Ovary (tissue), 10 donors: ENCODE results near the gene FGF5. TPM values are rescaled to one million over a fixed set of nuclear protein-coding genes. Genes with fewer than 3 reads are reported as not detected.

ENCODE experiments used
- DNase-seq, 5 donors: peaks; one replicate each; pipeline ENCODE4 v3.0.0-alpha.2; 2019 to 2020
- H3K27ac ChIP-seq, 2 donors: fragments of 200-600 bp; one replicate each; pipeline versions ENCODE4 v1.5.1 to v1.8.0; 2019 to 2022
- H3K27me3 ChIP-seq: fragments of 200-600 bp; one replicate; pipeline ENCODE4 v1.8.0; 2022
- H3K36me3 ChIP-seq: fragments of 200-600 bp; sonication (generic); one replicate; pipeline ENCODE4 v1.5.1; 2019
- H3K4me1 ChIP-seq: one replicate; pipeline ENCODE4 v1.8.1; 2013; ENCODE audit warnings: mild to moderate bottlenecking, moderate library complexity; ENCODE audit not compliant: insufficient read depth
- H3K4me3 ChIP-seq: fragments of 200-600 bp; sonication (generic); one replicate; pipeline ENCODE4 v1.5.1; 2017
- H3K9me3 ChIP-seq, 2 donors: fragments of 200-600 bp in 1 of 2; sonication (generic) in 1 of 2; one replicate each; pipeline versions ENCODE4 v1.5.1 to v1.8.1; 2013 to 2019; ENCODE audit warnings: mild to moderate bottlenecking in 1 of 2, moderate library complexity in 1 of 2
- CTCF ChIP-seq, 3 donors: fragments of 450-650 bp in 2 of 3; fragments of 200-600 bp in 1 of 3; IDR thresholded peaks; one replicate each; pipeline versions ENCODE4 v1.5.1 to v1.8.0; 2016 to 2022; ENCODE audit warnings: antibody characterized with exemption in 3 of 3, mild to moderate bottlenecking in 1 of 3
- EP300 ChIP-seq: sonication (generic); formaldehyde crosslinking; IDR thresholded peaks from one replicate; pipeline ENCODE4 v1.6.1; 2017; ENCODE audit warnings: antibody characterized with exemption
- POLR2A ChIP-seq: fragments of 450-650 bp; IDR thresholded peaks from one replicate; pipeline ENCODE4 v1.6.1; 2017; ENCODE audit warnings: antibody characterized with exemption, mild to moderate bottlenecking, moderate library complexity
- WGBS, 3 donors: extraction: QIAGEN DNeasy Blood & Tissue Kit in 1 of 3; methylation state at CpG; one replicate each; pipeline versions ENCODE4 v1.1.5 to v1.1.7; 2013 to 2017; 5-methylcytosine and 5-hydroxymethylcytosine counted together
- intact Hi-C, 4 donors: fragments of 100-400 bp; cut with DNase I; formaldehyde crosslinking; loops; one replicate each; pipeline versions ENCODE4 v1.11.0 to v1.15.1; 2022 to 2023
- long read RNA-seq, 3 donors: library from polyadenylated mRNA in 2 of 3; unstranded in 2 of 3; transcript quantifications; one replicate each; pipeline ENCODE4 v2.0.0 and lab custom pipeline, GENCODE V29; 2021 to 2026
- polyA plus RNA-seq, 2 donors: library from polyadenylated mRNA; stranded (reverse); fragments of 200-250 nt in 1 of 2; fragments of 350-450 nt in 1 of 2; fragmentation: Illumina TruSeq in 1 of 2; extraction: RNeasy Lipid Tissue Mini Kit (QIAGEN cat#74804) in 1 of 2; gene quantifications; one replicate each; pipeline ENCODE4 v1.2.3, GENCODE V29; 2013 to 2014
- total RNA-seq, 7 donors: library from RNA; depleted of rRNA in 2 of 7; stranded (reverse); fragments of >200 nt in 2 of 7; fragmentation: NEBNext Ultra II Directional in 3 of 7; extraction: Animal tissue kit (Norgen Biotek cat#: 25700) in 3 of 7; gene quantifications; one replicate each; pipeline versions ENCODE4 v1.1.0 to v1.2.4, GENCODE V29; 2016 to 2023
- donor health status: DM: no; HTN: no; CAD: no; lungs with moderate emphysema.
- donor health status: DM: no; HTN: no; CAD: no.
- donor health status: Bipolar disorder and iron deficiency.
- donor health status: DM: yes; HTN: yes; CAD: no.
- donor health status: DM: no; HTN: no; CAD: no.
- donor health status: DM: yes; HTN: yes; CAD: no.

The FGF5 gene
- total RNA-seq (1 to 10 TPM in 1 of 7 donors, under 1 TPM in 3, not detected in 3; 0.10 to 1.8 (median 0.49) TPM), polyA plus RNA-seq (under 1 TPM; 0.03 to 0.06 TPM)
- long read RNA-seq, donor 1 = 0 reads
- long read RNA-seq, donor 2 = 0 reads
- long read RNA-seq, donor 3 = 0 reads

- WGBS, 3 donors = 0 to 1% (median 1%) methylated on average over 50 of the region's 50 CpGs
- intact Hi-C loops = no loop called here
- TF ChIP-seq CTCF (IDR thresholded peaks at IDR 0.05) = no peak
- no peak for TF ChIP-seq POLR2A
- no peak for TF ChIP-seq EP300
- H3K27me3 ChIP-seq = no peaks in the 10 kb centered on the region
- H3K36me3 ChIP-seq = no peaks in the 10 kb centered on the region
- no peak within 1 kb of the TSS for H3K27ac ChIP-seq
- H3K4me1 ChIP-seq = no peaks in the 10 kb centered on the region
- H3K9me3 ChIP-seq = no peaks in the 10 kb centered on the region
- peak within 1 kb of the TSS; percentile 38 for H3K4me3 ChIP-seq
- DNase-seq = peak in 4 of 5 donors; percentile 33 to 62 (median 44)
Observed at GRCh38 chr4:80266253-80266901, at the start of gene FGF5. FGF5 (plus strand) TSS chr4:80266664; CDS start chr4:80266825, 161 bp downstream.

GRCh38 chr4:80219301-80220025 is 47.0 kb upstream of the FGF5 start:
- Histone ChIP-seq H3K4me1 (no peaks in the 10 kb centered on the region), H3K9me3 (no peaks in the 10 kb centered on the region), H3K27ac (no peak overlapping the region), H3K27me3 (no peaks in the 10 kb centered on the region), H3K4me3 (no peak overlapping the region), H3K36me3 (no peaks in the 10 kb centered on the region)
- intact Hi-C loops = loop anchor here in 2 of 4 donors (10.0 kb wide), 2 partner anchors 1175 to 1265 kb away; no protein-coding TSS in a partner anchor
- TF ChIP-seq CTCF (IDR thresholded peaks at IDR 0.05) (no peak), EP300 (no peak), POLR2A (no peak)
- DNase-seq = no peak
- 35 to 47% (median 42%) methylated on average over 5 of the region's 5 CpGs for WGBS, 3 donors

GRCh38 chr4:80220711-80221110 is 45.8 kb upstream of the FGF5 start:
- DNase-seq = no peak
- 33 to 52% (median 36%) methylated on average over 3 of the region's 3 CpGs for WGBS, 3 donors
- no peak overlapping the region for H3K27ac ChIP-seq
- no peaks in the 10 kb centered on the region for H3K9me3 ChIP-seq
- no peaks in the 10 kb centered on the region for H3K27me3 ChIP-seq
- no peak overlapping the region for H3K4me3 ChIP-seq
- H3K4me1 ChIP-seq = no peaks in the 10 kb centered on the region
- H3K36me3 ChIP-seq = no peaks in the 10 kb centered on the region
- intact Hi-C loops = no loop called here
- TF ChIP-seq EP300 (no peak), POLR2A (no peak), CTCF (IDR thresholded peaks at IDR 0.05) (no peak)

GRCh38 chr4:80221161-80221560 is 45.3 kb upstream of the FGF5 start:
- Histone ChIP-seq H3K4me3 (no peak overlapping the region), H3K27ac (no peak overlapping the region), H3K4me1 (no peaks in the 10 kb centered on the region), H3K36me3 (no peaks in the 10 kb centered on the region), H3K9me3 (no peaks in the 10 kb centered on the region), H3K27me3 (no peaks in the 10 kb centered on the region)
- TF ChIP-seq EP300 = no peak
- no peak for TF ChIP-seq POLR2A
- no peak for TF ChIP-seq CTCF (IDR thresholded peaks at IDR 0.05)
- intact Hi-C loops = no loop called here
- no peak for DNase-seq
